HL-60 (cell line): ENCODE results near the gene LIPG.

Source experiments
- CTCF ChIP-seq: IDR thresholded peaks from one replicate; pipeline ENCODE4 v1.5.1; 2011; ENCODE audit warnings: low read length, control low read depth, inconsistent platforms; ENCODE audit not compliant: insufficient read depth
- GABPA ChIP-seq: IDR thresholded peaks from 2 replicates; pipeline ENCODE4 v1.6.1; 2012; ENCODE audit warnings: low read depth
- POLR2AphosphoS5 ChIP-seq: IDR thresholded peaks from 2 replicates; pipeline ENCODE4 v1.6.1; 2012; ENCODE audit warnings: low read depth

DNA sequence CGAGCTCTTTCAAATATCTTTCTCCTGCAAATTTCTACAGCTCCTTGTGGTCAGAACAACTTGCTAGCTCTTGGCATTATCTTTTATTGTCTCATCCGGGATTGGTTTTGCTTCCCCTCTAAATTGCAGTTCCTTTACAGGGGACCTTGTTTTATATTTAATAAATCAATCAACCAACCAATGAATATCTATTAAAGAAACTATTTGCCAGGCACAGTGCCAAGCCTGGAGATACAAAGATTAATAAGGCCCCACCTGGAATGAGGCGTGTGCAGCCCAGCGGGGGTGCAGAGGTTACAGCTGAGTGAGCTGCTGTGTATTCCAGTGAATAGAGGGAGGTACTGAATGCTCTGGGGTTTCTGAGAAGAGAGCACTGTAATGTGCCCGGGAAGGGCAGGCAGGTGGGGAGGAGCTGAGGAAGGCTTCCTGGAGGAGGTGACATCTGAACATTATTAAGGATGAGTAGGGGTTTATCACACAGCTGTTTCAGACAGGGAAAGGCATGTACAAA is 51.8 kb downstream of the LIPG start:
- TF ChIP-seq POLR2AphosphoS5 = no peak
- no peak for TF ChIP-seq CTCF
- no peak for TF ChIP-seq GABPA
